IPS-20b (cell line): ENCODE results near the gene ANKRD23.

Experiments
- H3K27ac ChIP-seq: one replicate; pipeline ENCODE4 v1.5.1; 2013; ENCODE audit warnings: low read length
- H3K27me3 ChIP-seq: 2 replicates; pipeline ENCODE4 v1.6.1; 2013; ENCODE audit warnings: mild to moderate bottlenecking, low read length, inconsistent platforms; ENCODE audit not compliant: insufficient read depth
- H3K36me3 ChIP-seq: 2 replicates; pipeline ENCODE4 v1.6.1; 2013; ENCODE audit warnings: low read depth, mild to moderate bottlenecking, inconsistent platforms, low read length, moderate library complexity; ENCODE audit not compliant: insufficient read depth
- H3K4me1 ChIP-seq: 2 replicates; pipeline ENCODE4 v1.6.1; 2013; ENCODE audit warnings: mild to moderate bottlenecking, control low read depth, inconsistent platforms, low read length, moderate library complexity; ENCODE audit not compliant: insufficient read depth
- H3K4me3 ChIP-seq: 2 replicates; pipeline ENCODE4 v1.5.1; 2013; ENCODE audit warnings: mild to moderate bottlenecking, low read length, inconsistent platforms
- H3K9ac ChIP-seq: 2 replicates; pipeline ENCODE4 v1.6.1; 2013; ENCODE audit warnings: low read depth, mild to moderate bottlenecking, inconsistent platforms, low read length, moderate library complexity
- H3K9me3 ChIP-seq: 2 replicates; pipeline ENCODE4 v1.6.1; 2013; ENCODE audit warnings: mild to moderate bottlenecking, low read depth, low read length, inconsistent platforms; ENCODE audit not compliant: insufficient read depth

Gene ANKRD23

GRCh38 chr2:96839875-96840850 lies 3.7 kb downstream of the ANKRD23 start:
- Histone ChIP-seq H3K9me3 (no peaks in the 10 kb centered on the region), H3K36me3 (peaks cover 15% of the 10 kb centered on the region; the same call in 1 of the 2 replicates), H3K4me1 (no peaks in the 10 kb centered on the region), H3K27ac (no peak overlapping the region), H3K27me3 (no peaks in the 10 kb centered on the region), H3K4me3 (no peak overlapping the region), H3K9ac (no peak overlapping the region)

- Histone ChIP-seq H3K27me3 (no peaks in the 10 kb centered on the region), H3K36me3 (peaks cover 23% of the 10 kb centered on the region), H3K4me1 (no peaks in the 10 kb centered on the region), H3K4me3 (no peak overlapping the region), H3K9ac (no peak overlapping the region), H3K9me3 (no peaks in the 10 kb centered on the region), H3K27ac (no peak overlapping the region)
Measured at GRCh38 chr2:96839293-96839874, 4.4 kb downstream of the ANKRD23 start.

GRCh38 chr2:96838345-96839292 lies 5.2 kb downstream of the ANKRD23 start:
- H3K27me3 ChIP-seq = no peaks in the 10 kb centered on the region
- no peaks in the 10 kb centered on the region for H3K9me3 ChIP-seq
- H3K36me3 ChIP-seq = peaks cover 25% of the 10 kb centered on the region
- no peak overlapping the region for H3K27ac ChIP-seq
- no peak overlapping the region for H3K4me3 ChIP-seq
- H3K9ac ChIP-seq = no peak overlapping the region
- H3K4me1 ChIP-seq = 0 out of 2 replicates have a peak, but pooled peaks cover under 1% of the 10 kb centered on the region

- Histone ChIP-seq H3K27ac (no peak overlapping the region), H3K9ac (no peak overlapping the region), H3K36me3 (peaks cover 30% of the 10 kb centered on the region), H3K4me1 (peaks cover 4% of the 10 kb centered on the region; the same call in 1 of the 2 replicates), H3K9me3 (no peaks in the 10 kb centered on the region), H3K4me3 (no peak overlapping the region), H3K27me3 (no peaks in the 10 kb centered on the region)
Measured at GRCh38 chr2:96837575-96837974, 6.2 kb downstream of the ANKRD23 start.

- Histone ChIP-seq H3K9me3 (no peaks in the 10 kb centered on the region), H3K27me3 (no peaks in the 10 kb centered on the region), H3K27ac (no peak overlapping the region), H3K4me3 (no peak overlapping the region), H3K36me3 (peaks cover 45% of the 10 kb centered on the region), H3K4me1 (peaks cover 13% of the 10 kb centered on the region; the same call in 1 of the 2 replicates), H3K9ac (no peak overlapping the region)
Measured at GRCh38 chr2:96835830-96836229, 8.0 kb downstream of the ANKRD23 start.

GRCh38 chr2:96832754-96833507 lies 10.9 kb downstream of the ANKRD23 start:
- Histone ChIP-seq H3K9me3 (no peaks in the 10 kb centered on the region), H3K4me1 (peaks cover 13% of the 10 kb centered on the region; the same call in 1 of the 2 replicates), H3K27ac (peak overlapping the region; percentile 3), H3K27me3 (no peaks in the 10 kb centered on the region), H3K4me3 (peak overlapping the region; percentile 56), H3K36me3 (peaks cover 66% of the 10 kb centered on the region), H3K9ac (peak overlapping the region; percentile 3; the same call in 1 of the 2 replicates)

GRCh38 chr2:96832408-96832753 lies 11.4 kb downstream of the ANKRD23 start:
- no peaks in the 10 kb centered on the region for H3K9me3 ChIP-seq
- H3K9ac ChIP-seq = no peak overlapping the region; the same call in 1 of the 2 replicates
- H3K27me3 ChIP-seq = no peaks in the 10 kb centered on the region
- peaks cover 13% of the 10 kb centered on the region; the same call in 1 of the 2 replicates for H3K4me1 ChIP-seq
- peaks cover 66% of the 10 kb centered on the region for H3K36me3 ChIP-seq
- peak overlapping the region; percentile 56; the same call in 1 of the 2 replicates for H3K4me3 ChIP-seq
- no peak overlapping the region for H3K27ac ChIP-seq

GRCh38 chr2:96831679-96832078 lies 12.1 kb downstream of the ANKRD23 start:
- peaks cover 13% of the 10 kb centered on the region; the same call in 1 of the 2 replicates for H3K4me1 ChIP-seq
- H3K27me3 ChIP-seq = no peaks in the 10 kb centered on the region
- H3K36me3 ChIP-seq = peaks cover 70% of the 10 kb centered on the region
- H3K4me3 ChIP-seq = no peak overlapping the region
- H3K27ac ChIP-seq = no peak overlapping the region
- H3K9me3 ChIP-seq = no peaks in the 10 kb centered on the region
- H3K9ac ChIP-seq = no peak overlapping the region

- no peak overlapping the region for H3K4me3 ChIP-seq
- no peak overlapping the region for H3K9ac ChIP-seq
- H3K36me3 ChIP-seq = peaks cover 83% of the 10 kb centered on the region
- H3K27me3 ChIP-seq = no peaks in the 10 kb centered on the region
- peaks cover 13% of the 10 kb centered on the region; the same call in 1 of the 2 replicates for H3K4me1 ChIP-seq
- no peak overlapping the region for H3K27ac ChIP-seq
- no peaks in the 10 kb centered on the region for H3K9me3 ChIP-seq
Measured at GRCh38 chr2:96830044-96830562, 13.7 kb downstream of the ANKRD23 start.

GRCh38 chr2:96828874-96829273 lies 14.9 kb downstream of the ANKRD23 start:
- Histone ChIP-seq H3K4me3 (no peak overlapping the region), H3K9me3 (no peaks in the 10 kb centered on the region), H3K27ac (no peak overlapping the region), H3K36me3 (peaks cover 87% of the 10 kb centered on the region), H3K4me1 (peaks cover 13% of the 10 kb centered on the region; the same call in 1 of the 2 replicates), H3K9ac (no peak overlapping the region), H3K27me3 (no peaks in the 10 kb centered on the region)
